Measurements from ENCODE around the gene GZMM. TPM values are rescaled to one million over a fixed set of nuclear protein-coding genes. Genes with fewer than 3 reads are reported as not detected.

The GZMM gene
- total and polyA plus RNA-seq, 7 donors, result 0.11 to 0.23 (median 0.14) TPM; not detected in 4

- DNase-seq (peak; percentile 84 to 89), ATAC-seq (peak in 3 of 4 donors; percentile 16 to 28 (median 24))
- Histone ChIP-seq H3K27ac (peak overlapping the region; percentile 70), H3K4me1 (peaks cover 14% of the 10 kb centered on the region), H3K9me3 (no peaks in the 10 kb centered on the region), H3K4me3 (peak overlapping the region; percentile 27), H3K36me3 (ENCODE audit: insufficient read depth in 1 of 2, low read depth in 1 of 2) (peaks cover 0 to 14% of the 10 kb centered on the region in 2 donors), H3K27me3 (ENCODE audit: insufficient read depth in 3 of 3, low read length in 2 of 3) (no peaks in the 10 kb centered on the region)
- intact Hi-C loops (cut with DNase I), result no loop called here
- TF ChIP-seq, protein P1, sequence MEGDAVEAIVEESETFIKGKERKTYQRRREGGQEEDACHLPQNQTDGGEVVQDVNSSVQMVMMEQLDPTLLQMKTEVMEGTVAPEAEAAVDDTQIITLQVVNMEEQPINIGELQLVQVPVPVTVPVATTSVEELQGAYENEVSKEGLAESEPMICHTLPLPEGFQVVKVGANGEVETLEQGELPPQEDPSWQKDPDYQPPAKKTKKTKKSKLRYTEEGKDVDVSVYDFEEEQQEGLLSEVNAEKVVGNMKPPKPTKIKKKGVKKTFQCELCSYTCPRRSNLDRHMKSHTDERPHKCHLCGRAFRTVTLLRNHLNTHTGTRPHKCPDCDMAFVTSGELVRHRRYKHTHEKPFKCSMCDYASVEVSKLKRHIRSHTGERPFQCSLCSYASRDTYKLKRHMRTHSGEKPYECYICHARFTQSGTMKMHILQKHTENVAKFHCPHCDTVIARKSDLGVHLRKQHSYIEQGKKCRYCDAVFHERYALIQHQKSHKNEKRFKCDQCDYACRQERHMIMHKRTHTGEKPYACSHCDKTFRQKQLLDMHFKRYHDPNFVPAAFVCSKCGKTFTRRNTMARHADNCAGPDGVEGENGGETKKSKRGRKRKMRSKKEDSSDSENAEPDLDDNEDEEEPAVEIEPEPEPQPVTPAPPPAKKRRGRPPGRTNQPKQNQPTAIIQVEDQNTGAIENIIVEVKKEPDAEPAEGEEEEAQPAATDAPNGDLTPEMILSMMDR (IDR thresholded peaks at IDR 0.05), result peak; percentile 82
- 19 to 33% (median 25%) methylated on average over 21 of the region's 21 CpGs for WGBS, 3 donors
These were observed 33.2 kb upstream of the GZMM start for GRCh38 chr19:510606-511100.

DNA sequence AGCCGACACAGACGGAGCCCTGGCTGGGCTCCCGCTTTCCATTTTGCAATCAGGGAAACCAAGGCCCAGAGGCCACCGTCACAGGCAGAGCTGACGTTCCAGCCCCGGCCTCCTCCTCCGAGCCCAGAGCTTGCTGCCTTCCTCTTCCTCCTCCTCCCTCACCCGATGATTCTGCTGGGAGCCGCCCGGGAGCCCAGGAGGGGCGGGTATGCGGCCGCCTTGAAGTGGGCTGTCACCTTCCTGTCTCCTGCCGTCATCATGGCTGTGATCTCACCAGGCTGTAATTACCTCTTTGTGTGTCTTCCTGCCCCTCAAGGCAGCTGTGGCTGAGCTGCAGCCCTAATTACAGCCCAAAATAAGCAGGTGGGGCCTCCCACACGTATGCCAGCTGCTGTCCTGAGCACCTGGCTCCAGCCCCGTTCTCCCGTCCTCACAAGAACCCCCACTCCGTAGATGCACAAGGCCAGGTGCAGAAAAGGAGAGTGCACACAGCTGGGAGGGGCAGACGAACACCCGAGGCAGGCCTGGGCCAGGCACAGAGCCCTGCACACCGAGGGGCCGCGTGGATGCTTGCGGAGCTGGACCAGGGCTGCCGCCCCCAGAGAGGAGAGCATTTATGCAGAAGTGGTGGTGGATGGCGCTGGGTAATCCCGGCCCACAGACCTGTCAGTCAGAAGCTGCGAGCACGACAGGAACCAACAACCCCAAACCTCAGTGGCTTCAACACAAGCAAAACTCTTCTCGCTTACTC is 32.6 kb upstream of the GZMM start:
- peak overlapping the region; percentile 27 for H3K4me3 ChIP-seq
- TF ChIP-seq, protein P1 (IDR thresholded peaks at IDR 0.05), result no peak
- peaks cover 13% of the 10 kb centered on the region for H3K4me1 ChIP-seq
- DNase-seq, result peak in 1 of 2 donors; percentile 65
- H3K27me3 ChIP-seq (ENCODE audit: insufficient read depth in 3 of 3, low read length in 2 of 3), result no peaks in the 10 kb centered on the region
- intact Hi-C loops (cut with DNase I), result no loop called here
- peak overlapping the region; percentile 70 for H3K27ac ChIP-seq
- H3K36me3 ChIP-seq (ENCODE audit: insufficient read depth in 1 of 2, low read depth in 1 of 2), result peaks cover 0 to 14% of the 10 kb centered on the region in 2 donors
- ATAC-seq, result no peak
- no peaks in the 10 kb centered on the region for H3K9me3 ChIP-seq
- WGBS, 3 donors, result 45 to 55% (median 50%) methylated on average over 30 of the region's 30 CpGs

- TF ChIP-seq, protein P1 (IDR thresholded peaks at IDR 0.05), result no peak
These were observed 31.1 kb upstream of the GZMM start for GRCh38 chr19:512547-513365.

GRCh38 chr19:513368-514165 is 30.3 kb upstream of the GZMM start:
- ATAC-seq (no peak), DNase-seq (no peak)
- Histone ChIP-seq H3K4me3 (no peak overlapping the region), H3K36me3 (ENCODE audit: insufficient read depth in 1 of 2, low read depth in 1 of 2) (peaks cover 0 to 14% of the 10 kb centered on the region in 2 donors), H3K27ac (no peak overlapping the region), H3K9me3 (no peaks in the 10 kb centered on the region), H3K27me3 (ENCODE audit: insufficient read depth in 3 of 3, low read length in 2 of 3) (no peaks in the 10 kb centered on the region), H3K4me1 (peaks cover 2% of the 10 kb centered on the region)
- TF ChIP-seq, protein P1 (IDR thresholded peaks at IDR 0.05), result no peak
- 78 to 82% (median 82%) methylated on average over 10 of the region's 10 CpGs for WGBS, 3 donors
- intact Hi-C loops (cut with DNase I), result no loop called here

More at GRCh38 chr19:512547-513365, 31.1 kb upstream of the GZMM start:
- ATAC-seq, result no peak
- WGBS, 3 donors, result 39 to 46% (median 43%) methylated on average over 58 to 62 of the region's 62 CpGs
- peak in 1 of 2 donors; percentile 54 for DNase-seq
- no peak overlapping the region for H3K4me3 ChIP-seq
- H3K36me3 ChIP-seq (ENCODE audit: insufficient read depth in 1 of 2, low read depth in 1 of 2), result peaks cover 0 to 14% of the 10 kb centered on the region in 2 donors
- H3K4me1 ChIP-seq, result peaks cover 10% of the 10 kb centered on the region
- no peaks in the 10 kb centered on the region for H3K9me3 ChIP-seq
- intact Hi-C loops (cut with DNase I), result no loop called here
- no peak overlapping the region for H3K27ac ChIP-seq
- no peaks in the 10 kb centered on the region for H3K27me3 ChIP-seq (ENCODE audit: insufficient read depth in 3 of 3, low read length in 2 of 3)
